ENCODE measurements around the gene NDRG4. TPM values are rescaled to one million over a fixed set of nuclear protein-coding genes. Genes with fewer than 3 reads are reported as not detected.

Gene NDRG4
- total and polyA plus RNA-seq, 2 of the 13 experiments (the other 11 are each of a cell fraction or from before 2014, with no cell fraction given) = 1.7 to 2.7 TPM

- TF ChIP-seq CTCF (CRISPR knock-in tag; IDR thresholded peaks at IDR 0.05) = peak; percentile 9; the same call in 1 of the 2 replicates
- 0 out of 2 replicates have a peak, but pooled peaks have one; percentile 19 for TF ChIP-seq KDM2A (CRISPR knock-in tag; IDR thresholded peaks at IDR 0.05; ENCODE audit: borderline replicate concordance, low read depth)
- TF ChIP-seq PAXIP1 (CRISPR knock-in tag; conservative IDR thresholded peaks at IDR 0.05) = 0 out of 2 replicates have a peak, but pooled peaks have one; percentile 14
- TF ChIP-seq KMT2B (CRISPR knock-in tag; IDR thresholded peaks at IDR 0.05) = no peak
- no peak for TF ChIP-seq KLF6 (CRISPR knock-in tag; IDR thresholded peaks at IDR 0.05)
- no peak for TF ChIP-seq ZFP62 (CRISPR knock-in tag; IDR thresholded peaks at IDR 0.05)
- 0 out of 2 replicates have a peak, but pooled peaks have one; percentile 28 for TF ChIP-seq MED1 (CRISPR knock-in tag; IDR thresholded peaks at IDR 0.05)
- TF ChIP-seq ZNF549 (CRISPR knock-in tag; IDR thresholded peaks at IDR 0.05) = no peak
- TF ChIP-seq ZNF598 (CRISPR knock-in tag; IDR thresholded peaks at IDR 0.05; ENCODE audit: borderline replicate concordance) = no peak
- no peak for TF ChIP-seq ZNF788 (CRISPR knock-in tag; IDR thresholded peaks at IDR 0.05; ENCODE audit: borderline replicate concordance)
- no peak for TF ChIP-seq NR3C1 (CRISPR knock-in tag; IDR thresholded peaks at IDR 0.05)
- TF ChIP-seq CREM (IDR thresholded peaks at IDR 0.05) = peak; percentile 54; the same call in 1 of the 2 replicates
- no peak for TF ChIP-seq CREM (CRISPR knock-in tag; IDR thresholded peaks at IDR 0.05)
- 0 out of 2 replicates have a peak, but pooled peaks have one; percentile 18 for TF ChIP-seq ZNF737 (CRISPR knock-in tag; IDR thresholded peaks at IDR 0.05; ENCODE audit: borderline replicate concordance)
- no peak for TF ChIP-seq ETV6 (CRISPR knock-in tag; conservative IDR thresholded peaks at IDR 0.05)
- TF ChIP-seq NFYB (CRISPR knock-in tag; IDR thresholded peaks at IDR 0.05) = peak; percentile 76
- TF ChIP-seq TFDP2 (CRISPR knock-in tag; IDR thresholded peaks at IDR 0.05) = peak; percentile 62; the same call in 1 of the 2 replicates
- no peak for TF ChIP-seq MLX (CRISPR knock-in tag; IDR thresholded peaks at IDR 0.05)
- TF ChIP-seq HNF4G (IDR thresholded peaks at IDR 0.05; ENCODE audit: borderline replicate concordance, low read depth, low read length) = no peak
- no peak for TF ChIP-seq HNF4G (CRISPR knock-in tag; IDR thresholded peaks at IDR 0.05; ENCODE audit: borderline replicate concordance, low read depth)
- TF ChIP-seq NFYC (CRISPR knock-in tag; IDR thresholded peaks at IDR 0.05) = peak; percentile 69
- TF ChIP-seq THAP11 (CRISPR knock-in tag; IDR thresholded peaks at IDR 0.05) = no peak
- no peak for TF ChIP-seq SP1 (IDR thresholded peaks at IDR 0.05)
- TF ChIP-seq SP1 (CRISPR knock-in tag; IDR thresholded peaks at IDR 0.05) = peak; percentile 46
- 0 out of 2 replicates have a peak, but pooled peaks have one; percentile 20 for TF ChIP-seq MEIS1 (CRISPR knock-in tag; IDR thresholded peaks at IDR 0.05; ENCODE audit: borderline replicate concordance)
These were observed 1.5 kb downstream of the NDRG4 start (continued) for GRCh38 chr16:58501242-58502131.
